K562 (cell line): ENCODE data around the gene TACC3. TPM values are rescaled to one million over a fixed set of nuclear protein-coding genes. Genes with fewer than 3 reads are reported as not detected.

Experiments
- ATAC-seq: fragments of 200-7000 bp; cut with Tn5 transposase; 3 replicates; pipeline ENCODE4 v1.9.1; 2020; ENCODE audit warnings: moderate library complexity
- BruUV-seq: library from RNA; stranded (reverse); fragments of 400-500 nt; replicated peaks from 2 replicates; lab custom pipeline; 2021; lab: Mats Ljungman, UMichigan
- CTCF ChIA-PET: fragments of 300-600 bp; formaldehyde crosslinking; extraction: SDS; loops from one replicate; lab custom pipeline; 2021; ENCODE audit warnings: low intra/inter-chr PET ratio; lab: Yijun Ruan, JAX
- POLR2A ChIA-PET: fragments of 300-600, 350-650 bp; sonication (Branson Sonifier 250); formaldehyde crosslinking; extraction: SDS; loops from one replicate; lab custom pipeline; 2021; ENCODE audit warnings: antibody characterized with exemption, inconsistent platforms; lab: Yijun Ruan, JAX
- DNase-seq, 4 experiments: peaks; one replicate each; pipeline versions ENCODE4 v3.0.0 to v3.0.0-alpha.2; 2011 to 2018; ENCODE audit warnings: low spot score in 3 of 4, mixed read lengths in 3 of 4; ENCODE audit errors: extremely low read depth in 1 of 4
- FAIRE-seq: peaks from 2 replicates; lab custom pipeline; 2011; peaks lifted over from hg19 to GRCh38; lab: Jason Lieb, UNC
- H2AFZ ChIP-seq: 2 replicates; pipeline ENCODE4 v1.6.0; 2011; ENCODE audit warnings: low read depth, low read length, control low read depth, inconsistent platforms
- H3K27ac ChIP-seq: fragments of 200-600 bp; 3 replicates; pipeline ENCODE4 v1.8.0; 2011; ENCODE audit warnings: low read depth, mild to moderate bottlenecking, control low read depth, inconsistent platforms, low read length, moderate library complexity, mixed read lengths; ENCODE audit errors: extremely low read depth
- H3K27me3 ChIP-seq, 2 experiments: fragments of 300-600 bp in 1 of 2; 2 replicates in 1 of 2; 3 replicates in 1 of 2; pipeline versions ENCODE4 v1.6.0 to v1.8.0; 2011; ENCODE audit warnings: inconsistent platforms in 2 of 2, low read length in 2 of 2, mild to moderate bottlenecking in 1 of 2, mixed read lengths in 1 of 2, moderate library complexity in 1 of 2; ENCODE audit not compliant: control insufficient read depth in 2 of 2, insufficient read depth in 2 of 2
- H3K36me3 ChIP-seq: fragments of 300-600 bp; 3 replicates; pipeline ENCODE4 v1.8.0; 2011; ENCODE audit warnings: mild to moderate bottlenecking, low read length, inconsistent platforms; ENCODE audit not compliant: control insufficient read depth, insufficient read depth
- H3K4me1 ChIP-seq, 2 experiments: fragments of 200-600 bp in 1 of 2; replicated peaks in 1 of 2; 2 replicates in 1 of 2; 3 replicates in 1 of 2; pipeline versions ENCODE4 v1.5.1 to v1.8.0; 2011; ENCODE audit warnings: inconsistent platforms in 2 of 2, low read length in 2 of 2, mild to moderate bottlenecking in 1 of 2, mixed read lengths in 1 of 2, moderate library complexity in 1 of 2; ENCODE audit not compliant: control insufficient read depth in 2 of 2, insufficient read depth in 2 of 2
- H3K4me2 ChIP-seq: 2 replicates; pipeline ENCODE4 v1.6.1; 2011; ENCODE audit warnings: low read length, control low read depth, inconsistent platforms, mixed read lengths; ENCODE audit not compliant: insufficient read depth
- H3K4me3 ChIP-seq: fragments of 200-600 bp; sonication (generic), shearing (Covaris generic); 2 replicates; pipeline ENCODE4 v1.5.1; 2016; ENCODE audit warnings: control low read depth, inconsistent platforms
- H3K79me2 ChIP-seq: fragments of 200-600 bp; 3 replicates; pipeline ENCODE4 v1.8.0; 2011; ENCODE audit warnings: low read length, inconsistent platforms; ENCODE audit not compliant: control insufficient read depth, insufficient read depth
- H3K9ac ChIP-seq, 2 experiments: 2 replicates each; pipeline versions ENCODE4 v1.6.0 to v1.6.1; 2011; ENCODE audit warnings: low read depth in 2 of 2, low read length in 2 of 2, control low read depth in 1 of 2, inconsistent platforms in 1 of 2, mild to moderate bottlenecking in 1 of 2, mixed read lengths in 1 of 2; ENCODE audit not compliant: insufficient read depth in 1 of 2
- H3K9me1 ChIP-seq: one replicate; pipeline ENCODE4 v1.6.0; 2011; ENCODE audit warnings: inconsistent platforms, mild to moderate bottlenecking, low read length, moderate library complexity; ENCODE audit not compliant: control insufficient read depth, insufficient read depth
- H3K9me3 ChIP-seq: replicated peaks from 2 replicates; pipeline ENCODE4 v1.5.1; 2011; ENCODE audit warnings: low read depth, low read length, inconsistent platforms; ENCODE audit not compliant: control insufficient read depth, insufficient read depth
- H4K20me1 ChIP-seq: replicated peaks from 2 replicates; pipeline ENCODE4 v1.6.1; 2011; ENCODE audit warnings: low read length, inconsistent platforms, mixed read lengths; ENCODE audit not compliant: control insufficient read depth, insufficient read depth
- CHD2 ChIP-seq: IDR thresholded peaks from 2 replicates; pipeline ENCODE4 v1.6.1; 2011; ENCODE audit warnings: low read depth, low read length
- ILF3 ChIP-seq: fragments of 450-650 bp; IDR thresholded peaks from 2 replicates; pipeline ENCODE4 v1.6.1; 2018; ENCODE audit warnings: antibody characterized with exemption, mild to moderate bottlenecking, moderate library complexity, borderline replicate concordance
- JUND ChIP-seq, 2 experiments: IDR thresholded peaks; 2 replicates in 1 of 2; 3 replicates in 1 of 2; pipeline ENCODE4 v1.6.1; 2011; ENCODE audit warnings: borderline replicate concordance in 2 of 2, low read depth in 2 of 2, low read length in 2 of 2, improper control_type of control experiment in 1 of 2, missing biosample characterization in 1 of 2, missing genetic modification characterization in 1 of 2, missing genetic modification reagents in 1 of 2
- SMAD4 ChIP-seq: fragments of 250-450 bp; sonication (Bioruptor Pico); conservative IDR thresholded peaks from 2 replicates; pipeline ENCODE4 v1.8.0; 2021; ENCODE audit warnings: inconsistent platforms, mild to moderate bottlenecking, moderate library complexity
- TEAD1 ChIP-seq, 2 experiments: fragments of 450-650 bp in 1 of 2; sonication (generic) in 1 of 2; formaldehyde crosslinking; IDR thresholded peaks; 2 replicates each; pipeline versions ENCODE4 v1.4.0 to v1.8.0; 2020 to 2022; ENCODE audit warnings: mild to moderate bottlenecking in 2 of 2, missing genetic modification reagents in 1 of 2
- ZBTB1 ChIP-seq: sonication (generic); formaldehyde crosslinking; IDR thresholded peaks from 2 replicates; pipeline ENCODE4 v1.8.1; 2023; ENCODE audit warnings: missing genetic modification reagents, low read depth, mild to moderate bottlenecking, borderline replicate concordance
- ZBTB9 ChIP-seq: fragments of 450-650 bp; formaldehyde crosslinking; IDR thresholded peaks from 2 replicates; pipeline ENCODE4 v1.4.0; 2020; ENCODE audit warnings: mild to moderate bottlenecking, moderate library complexity
- ZNF311 ChIP-seq: fragments of 250-450 bp; sonication (Bioruptor Pico); IDR thresholded peaks from 2 replicates; pipeline ENCODE4 v1.4.0; 2020; ENCODE audit warnings: mild to moderate bottlenecking, moderate library complexity
- ZNF586 ChIP-seq: fragments of 450-650 bp; formaldehyde crosslinking; conservative IDR thresholded peaks from 2 replicates; pipeline ENCODE4 v1.4.0; 2020; ENCODE audit warnings: mild to moderate bottlenecking, moderate library complexity
- WGBS: fragments of 100-300 bp; shearing (Covaris generic); methylation state at CpG from one replicate; pipeline ENCODE4 v1.1.6; 2016; ENCODE audit warnings: low coverage, mixed read lengths; ENCODE audit not compliant: insufficient coverage; ENCODE audit errors: missing lambda C conversion rate; 5-methylcytosine and 5-hydroxymethylcytosine counted together
- in situ Hi-C: fragments of 300-500 bp; cut with MboI; formaldehyde crosslinking; loops from 4 replicates; pipeline ENCODE4 v1.15.0; 2018; ENCODE audit warnings: inconsistent platforms, mixed read lengths
- intact Hi-C: fragments of 100-400 bp; cut with micrococcal nuclease; formaldehyde crosslinking; loops from 2 replicates; pipeline ENCODE4 v1.14.2; 2022
- polyA plus RNA-seq, 8 experiments: library from polyadenylated mRNA; depleted of rRNA in 4 of 8; stranded (reverse) in 5 of 8; unstranded in 3 of 8; fragments of >200 nt; fragmentation: Nextera tagmentation in 2 of 8; fragmentation: Illumina TruSeq in 1 of 8; extraction: Ambion mirVana in 2 of 8; extraction: Trizol in 1 of 8; gene quantifications; 2 replicates each; pipeline versions ENCODE4 v1.2.1 to v1.2.3, GENCODE V29; 2011 to 2014; ENCODE audit warnings: inconsistent platforms in 1 of 8, missing spikeins in 1 of 8
- total RNA-seq, 7 experiments: library from RNA; depleted of rRNA in 6 of 7; stranded (reverse); fragments of >200 nt in 6 of 7; fragmentation: Illumina TruSeq in 2 of 7; extraction: Trizol in 2 of 7; gene quantifications; 2 replicates each; pipeline versions ENCODE4 v1.2.1 to v1.2.3, GENCODE V29; 2011 to 2021; ENCODE audit warnings: low replicate concordance in 1 of 7

Gene TACC3
- total and polyA plus RNA-seq, 9 of the 15 experiments (the other 6 are each of a cell fraction or from before 2014, with no cell fraction given) = 1.9 to 122 (median 55.6) TPM

- TF ChIP-seq TEAD1 (CRISPR knock-in tag; IDR thresholded peaks at IDR 0.05) (no peak), JUND (IDR thresholded peaks at IDR 0.05; ENCODE audit: borderline replicate concordance, low read depth, low read length) (no peak), JUND (tag; IDR thresholded peaks at IDR 0.05; ENCODE audit: borderline replicate concordance, low read depth, low read length) (no peak), ILF3 (no peak), CHD2 (no peak), ZBTB1 (CRISPR knock-in tag) (no peak), ZNF311 (CRISPR knock-in tag) (no peak)
Observed at GRCh38 chr4:1759818-1760223, 38.5 kb downstream of the TACC3 start (continued).

GRCh38 chr4:1760521-1761071 lies 39.3 kb downstream of the TACC3 start:
- Histone ChIP-seq H2AFZ (no peak overlapping the region), H3K4me2 (no peak overlapping the region), H3K4me3 (no peak overlapping the region), H3K27me3 (no peaks in the 10 kb centered on the region), H3K36me3 (no peaks in the 10 kb centered on the region), H3K9me3 (no peaks in the 10 kb centered on the region), H4K20me1 (no peaks in the 10 kb centered on the region), H3K9me1 (no peaks in the 10 kb centered on the region), H3K27ac (no peak overlapping the region), H3K4me1 (peaks cover 0 to 90% of the 10 kb centered on the region in 2 experiments; a peak in 3 of 5 replicates), H3K9ac (no peak overlapping the region), H3K79me2 (no peaks in the 10 kb centered on the region)
- POLR2A ChIA-PET = no interaction called here
- CTCF ChIA-PET = no interaction called here
- WGBS = 36% methylated on average over 13 of the region's 25 CpGs
- ATAC-seq (no peak), FAIRE-seq (no peak), DNase-seq (no peak)
- intact Hi-C loops = no loop called here
- TF ChIP-seq SMAD4 (CRISPR knock-in tag) (no peak), ZBTB9 (no peak), ZNF586 (no peak)
- in situ Hi-C loops = no loop called here
- no TSS peak for BruUV-seq
